K562 (cell line): Measurements from ENCODE around the gene PGBD1. TPM values are rescaled to one million over a fixed set of nuclear protein-coding genes. Genes with fewer than 3 reads are reported as not detected.
A peak's percentile ranks its signal among the peaks of the same experiment; 100 is the strongest.

ENCODE experiments used
- FOXA1 ChIP-seq: fragments of 450-650 bp; IDR thresholded peaks from 2 replicates; pipeline ENCODE4 v1.6.1; 2016; ENCODE audit warnings: mild to moderate bottlenecking, borderline replicate concordance
- HMBOX1 ChIP-seq: sonication (generic); IDR thresholded peaks from 2 replicates; pipeline ENCODE4 v1.6.1; 2016
- HMG20B ChIP-seq: fragments of 250-450 bp; sonication (Bioruptor Pico); IDR thresholded peaks from 2 replicates; pipeline ENCODE4 v1.5.0; 2021; ENCODE audit warnings: mild to moderate bottlenecking
- KLF1 ChIP-seq: fragments of 450-650 bp; IDR thresholded peaks from 2 replicates; pipeline ENCODE4 v1.6.1; 2016; ENCODE audit warnings: missing genetic modification characterization, missing compliant biosample characterization
- KLF6 ChIP-seq: fragments of 250-450 bp; sonication (Bioruptor Pico); IDR thresholded peaks from 2 replicates; pipeline ENCODE4 v1.4.0; 2020; ENCODE audit warnings: mild to moderate bottlenecking, moderate library complexity, borderline replicate concordance
- MAZ ChIP-seq, 2 experiments: fragments of 450-650 bp in 1 of 2; sonication (generic) in 1 of 2; formaldehyde crosslinking; IDR thresholded peaks in 1 of 2; conservative IDR thresholded peaks in 1 of 2; 2 replicates each; pipeline versions ENCODE4 v1.4.0 to v1.5.0; 2020; ENCODE audit warnings: mild to moderate bottlenecking in 1 of 2, missing genetic modification reagents in 1 of 2
- MYC ChIP-seq, 2 experiments: fragments of 250-450 bp in 1 of 2; sonication (Bioruptor Pico) in 1 of 2; IDR thresholded peaks; 2 replicates each; pipeline versions ENCODE4 v1.5.1 to v1.6.1; 2012 to 2021; ENCODE audit warnings: low read depth in 2 of 2, borderline replicate concordance in 1 of 2, improper control_type of control experiment in 1 of 2, low read length in 1 of 2, mild to moderate bottlenecking in 1 of 2, moderate library complexity in 1 of 2
- PHB ChIP-seq: fragments of 250-450 bp; sonication (Bioruptor Pico); IDR thresholded peaks from 2 replicates; pipeline ENCODE4 v1.5.0; 2021
- POLR2AphosphoS5 ChIP-seq: IDR thresholded peaks from 2 replicates; pipeline ENCODE4 v1.6.1; 2011; ENCODE audit warnings: mild to moderate bottlenecking, low read depth, low read length, moderate library complexity; ENCODE audit not compliant: control insufficient read depth, insufficient read depth
- PTRF ChIP-seq: fragments of 450-650 bp; IDR thresholded peaks from 2 replicates; pipeline ENCODE4 v1.6.1; 2016; ENCODE audit warnings: mild to moderate bottlenecking, missing genetic modification characterization, missing compliant biosample characterization
- RERE ChIP-seq: sonication (generic); formaldehyde crosslinking; IDR thresholded peaks from 2 replicates; pipeline ENCODE4 v1.8.0; 2023; ENCODE audit warnings: missing genetic modification reagents, mild to moderate bottlenecking, borderline replicate concordance
- RFX1 ChIP-seq: fragments of 450-650 bp; IDR thresholded peaks from 2 replicates; pipeline ENCODE4 v1.6.1; 2016; ENCODE audit warnings: mild to moderate bottlenecking, moderate library complexity
- SMAD1 ChIP-seq: fragments of 150-350 bp; IDR thresholded peaks from 2 replicates; pipeline ENCODE4 v1.6.1; 2014; ENCODE audit warnings: low read length, low read depth; ENCODE audit not compliant: partially characterized antibody
- ZBTB49 ChIP-seq: sonication (generic); formaldehyde crosslinking; IDR thresholded peaks from 2 replicates; pipeline ENCODE4 v1.8.0; 2022; ENCODE audit warnings: missing genetic modification reagents, mild to moderate bottlenecking, borderline replicate concordance
- ZC3H4 ChIP-seq: sonication (generic); formaldehyde crosslinking; IDR thresholded peaks from 2 replicates; pipeline ENCODE4 v1.9.0; 2021; ENCODE audit warnings: missing genetic modification reagents, borderline replicate concordance
- ZKSCAN1 ChIP-seq: fragments of 150-350 bp; IDR thresholded peaks from 2 replicates; pipeline ENCODE4 v1.6.1; 2016; ENCODE audit warnings: low read depth, low read length
- polyA plus RNA-seq, 8 experiments: library from polyadenylated mRNA; depleted of rRNA in 4 of 8; stranded (reverse) in 5 of 8; unstranded in 3 of 8; fragments of >200 nt; fragmentation: Nextera tagmentation in 2 of 8; fragmentation: Illumina TruSeq in 1 of 8; extraction: Ambion mirVana in 2 of 8; extraction: Trizol in 1 of 8; gene quantifications; 2 replicates each; pipeline versions ENCODE4 v1.2.1 to v1.2.3, GENCODE V29; 2011 to 2014; ENCODE audit warnings: inconsistent platforms in 1 of 8, missing spikeins in 1 of 8
- total RNA-seq, 7 experiments: library from RNA; depleted of rRNA in 6 of 7; stranded (reverse); fragments of >200 nt in 6 of 7; fragmentation: Illumina TruSeq in 2 of 7; extraction: Trizol in 2 of 7; gene quantifications; 2 replicates each; pipeline versions ENCODE4 v1.2.1 to v1.2.3, GENCODE V29; 2011 to 2021; ENCODE audit warnings: low replicate concordance in 1 of 7
- TF ChIP-seq, protein P1 (sequence below): fragments of 200-800 bp; sonication (Bioruptor generic); IDR thresholded peaks from 2 replicates; pipeline ENCODE4 v1.6.1; 2017; ENCODE audit warnings: missing genetic modification characterization, missing compliant biosample characterization

Gene PGBD1
- total and polyA plus RNA-seq, 9 of the 15 experiments (the other 6 are each of a cell fraction or from before 2014, with no cell fraction given): 3.3 to 9.0 (median 7.3) TPM

GRCh38 chr6:28351493-28351925 lies 70.1 kb downstream of the PGBD1 start (continued):
- no peak for TF ChIP-seq RERE (CRISPR knock-in tag)
- no peak for TF ChIP-seq ZKSCAN1
- no peak for TF ChIP-seq HMBOX1
- TF ChIP-seq KLF6 (CRISPR knock-in tag): no peak
- no peak for TF ChIP-seq SMAD1
- no peak for TF ChIP-seq MAZ (CRISPR knock-in tag; conservative IDR thresholded peaks at IDR 0.05 in 1 of 2, IDR thresholded peaks at IDR 0.05 in 1 of 2)
- no peak for TF ChIP-seq KLF1 (tag)
- TF ChIP-seq ZC3H4: no peak
- no peak for TF ChIP-seq PHB (CRISPR knock-in tag)
- no peak for TF ChIP-seq HMG20B (CRISPR knock-in tag)
- no peak for TF ChIP-seq FOXA1
- TF ChIP-seq POLR2AphosphoS5: no peak
- TF ChIP-seq ZBTB49: no peak
- no peak for TF ChIP-seq PTRF (tag)
- TF ChIP-seq, protein P1, sequence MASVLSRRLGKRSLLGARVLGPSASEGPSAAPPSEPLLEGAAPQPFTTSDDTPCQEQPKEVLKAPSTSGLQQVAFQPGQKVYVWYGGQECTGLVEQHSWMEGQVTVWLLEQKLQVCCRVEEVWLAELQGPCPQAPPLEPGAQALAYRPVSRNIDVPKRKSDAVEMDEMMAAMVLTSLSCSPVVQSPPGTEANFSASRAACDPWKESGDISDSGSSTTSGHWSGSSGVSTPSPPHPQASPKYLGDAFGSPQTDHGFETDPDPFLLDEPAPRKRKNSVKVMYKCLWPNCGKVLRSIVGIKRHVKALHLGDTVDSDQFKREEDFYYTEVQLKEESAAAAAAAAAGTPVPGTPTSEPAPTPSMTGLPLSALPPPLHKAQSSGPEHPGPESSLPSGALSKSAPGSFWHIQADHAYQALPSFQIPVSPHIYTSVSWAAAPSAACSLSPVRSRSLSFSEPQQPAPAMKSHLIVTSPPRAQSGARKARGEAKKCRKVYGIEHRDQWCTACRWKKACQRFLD: peak; percentile 10; the same call in 1 of the 2 replicates
- TF ChIP-seq MYC (IDR thresholded peaks at IDR 0.05; ENCODE audit: low read depth, low read length): no peak
- TF ChIP-seq MYC (CRISPR knock-in tag; IDR thresholded peaks at IDR 0.05; ENCODE audit: borderline replicate concordance, low read depth): no peak
- TF ChIP-seq RFX1: no peak
